ENCODE results near the gene PRLHR.

DNA sequence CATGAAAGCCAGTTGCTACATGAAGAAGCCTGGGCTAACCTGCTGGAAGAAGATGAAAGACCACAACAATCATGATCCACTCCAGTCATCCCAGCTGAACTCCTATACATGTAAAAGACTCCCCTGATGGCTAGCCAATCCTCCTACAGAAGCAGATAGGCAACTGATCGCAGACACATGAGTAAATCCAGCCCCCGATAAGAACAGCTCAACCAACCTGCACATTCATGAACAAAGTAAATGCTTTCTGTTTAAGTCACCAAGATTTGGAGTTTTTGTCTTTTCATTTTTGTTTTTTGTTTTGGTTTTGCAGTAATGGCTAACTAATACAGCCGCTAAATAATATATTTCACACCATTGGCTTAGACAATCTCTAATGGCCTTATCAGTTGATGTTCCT lies 53.7 kb downstream of the PRLHR start:
- TF ChIP-seq EP300 (IDR thresholded peaks at IDR 0.05): no peak
- TF ChIP-seq, protein P1, sequence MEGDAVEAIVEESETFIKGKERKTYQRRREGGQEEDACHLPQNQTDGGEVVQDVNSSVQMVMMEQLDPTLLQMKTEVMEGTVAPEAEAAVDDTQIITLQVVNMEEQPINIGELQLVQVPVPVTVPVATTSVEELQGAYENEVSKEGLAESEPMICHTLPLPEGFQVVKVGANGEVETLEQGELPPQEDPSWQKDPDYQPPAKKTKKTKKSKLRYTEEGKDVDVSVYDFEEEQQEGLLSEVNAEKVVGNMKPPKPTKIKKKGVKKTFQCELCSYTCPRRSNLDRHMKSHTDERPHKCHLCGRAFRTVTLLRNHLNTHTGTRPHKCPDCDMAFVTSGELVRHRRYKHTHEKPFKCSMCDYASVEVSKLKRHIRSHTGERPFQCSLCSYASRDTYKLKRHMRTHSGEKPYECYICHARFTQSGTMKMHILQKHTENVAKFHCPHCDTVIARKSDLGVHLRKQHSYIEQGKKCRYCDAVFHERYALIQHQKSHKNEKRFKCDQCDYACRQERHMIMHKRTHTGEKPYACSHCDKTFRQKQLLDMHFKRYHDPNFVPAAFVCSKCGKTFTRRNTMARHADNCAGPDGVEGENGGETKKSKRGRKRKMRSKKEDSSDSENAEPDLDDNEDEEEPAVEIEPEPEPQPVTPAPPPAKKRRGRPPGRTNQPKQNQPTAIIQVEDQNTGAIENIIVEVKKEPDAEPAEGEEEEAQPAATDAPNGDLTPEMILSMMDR (IDR thresholded peaks at IDR 0.05): no peak

All from esophagus muscularis mucosa (tissue), 3 donors.